ENCODE results near the gene STX2. TPM values are rescaled to one million over a fixed set of nuclear protein-coding genes. Genes with fewer than 3 reads are reported as not detected.

Gene STX2
- total RNA-seq, 4 donors from 2014 or later, result 5.3 to 115 (median 9.0) TPM

DNA sequence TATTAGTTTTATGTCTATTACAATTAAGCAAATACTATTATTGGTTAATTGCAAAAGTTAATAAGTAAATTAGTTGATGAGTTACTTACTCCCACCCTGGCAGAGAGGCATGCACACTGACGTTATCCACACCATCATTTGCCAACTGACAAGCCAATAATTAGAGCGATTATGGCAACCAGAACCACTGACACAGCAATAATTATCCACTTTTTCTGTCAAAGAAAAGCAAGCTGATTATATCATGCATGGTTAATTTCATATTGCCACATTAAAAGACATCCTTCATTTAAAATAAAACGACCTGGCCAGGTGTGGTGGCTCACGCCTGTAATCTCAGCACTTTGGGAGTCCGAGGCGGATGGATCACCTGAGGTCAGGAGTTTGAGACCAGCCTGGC is 43.1 kb downstream of the STX2 start:
- TF ChIP-seq POLR2A (IDR thresholded peaks at IDR 0.05), result no peak
- TF ChIP-seq, protein P1, sequence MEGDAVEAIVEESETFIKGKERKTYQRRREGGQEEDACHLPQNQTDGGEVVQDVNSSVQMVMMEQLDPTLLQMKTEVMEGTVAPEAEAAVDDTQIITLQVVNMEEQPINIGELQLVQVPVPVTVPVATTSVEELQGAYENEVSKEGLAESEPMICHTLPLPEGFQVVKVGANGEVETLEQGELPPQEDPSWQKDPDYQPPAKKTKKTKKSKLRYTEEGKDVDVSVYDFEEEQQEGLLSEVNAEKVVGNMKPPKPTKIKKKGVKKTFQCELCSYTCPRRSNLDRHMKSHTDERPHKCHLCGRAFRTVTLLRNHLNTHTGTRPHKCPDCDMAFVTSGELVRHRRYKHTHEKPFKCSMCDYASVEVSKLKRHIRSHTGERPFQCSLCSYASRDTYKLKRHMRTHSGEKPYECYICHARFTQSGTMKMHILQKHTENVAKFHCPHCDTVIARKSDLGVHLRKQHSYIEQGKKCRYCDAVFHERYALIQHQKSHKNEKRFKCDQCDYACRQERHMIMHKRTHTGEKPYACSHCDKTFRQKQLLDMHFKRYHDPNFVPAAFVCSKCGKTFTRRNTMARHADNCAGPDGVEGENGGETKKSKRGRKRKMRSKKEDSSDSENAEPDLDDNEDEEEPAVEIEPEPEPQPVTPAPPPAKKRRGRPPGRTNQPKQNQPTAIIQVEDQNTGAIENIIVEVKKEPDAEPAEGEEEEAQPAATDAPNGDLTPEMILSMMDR (IDR thresholded peaks at IDR 0.05), result no peak
- no peak overlapping the region for H3K4me3 ChIP-seq
- peaks cover 0 to 38% (median 0%) of the 10 kb centered on the region in 3 donors for H3K36me3 ChIP-seq
- no peaks in the 10 kb centered on the region for H3K9me3 ChIP-seq
- DNase-seq, result no peak
- no peaks in the 10 kb centered on the region for H3K27me3 ChIP-seq
- no peaks in the 10 kb centered on the region for H3K4me1 ChIP-seq
- H3K27ac ChIP-seq, result no peak overlapping the region

DNA sequence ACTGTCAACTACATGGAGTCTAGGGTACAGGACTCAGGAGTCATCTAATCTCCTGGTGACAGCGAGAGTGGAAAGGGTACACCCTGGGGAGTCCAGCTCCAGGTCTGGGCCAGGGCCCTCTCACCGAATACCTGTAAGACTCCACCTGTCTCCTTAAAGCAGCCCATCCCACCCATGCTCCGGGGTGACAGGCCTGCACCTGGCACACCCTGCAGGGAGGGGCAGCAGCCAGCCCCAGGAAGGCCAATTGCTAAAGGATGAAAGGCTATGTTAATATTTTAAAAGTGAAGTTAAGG is 45.5 kb downstream of the STX2 start:
- Histone ChIP-seq H3K36me3 (peaks cover 0 to 23% (median 0%) of the 10 kb centered on the region in 3 donors), H3K27ac (no peak overlapping the region)

GRCh38 chr12:130792821-130793553 is 46.1 kb downstream of the STX2 start:
- Histone ChIP-seq H3K36me3 (peaks cover 0 to 23% (median 0%) of the 10 kb centered on the region in 3 donors), H3K9me3 (no peaks in the 10 kb centered on the region), H3K27ac (no peak overlapping the region), H3K27me3 (no peaks in the 10 kb centered on the region), H3K4me3 (no peak overlapping the region), H3K4me1 (no peaks in the 10 kb centered on the region)
- no peak for TF ChIP-seq POLR2A (IDR thresholded peaks at IDR 0.05)
- TF ChIP-seq, protein P1 (IDR thresholded peaks at IDR 0.05), result no peak
- no peak for DNase-seq

More for the DNA sequence above, 45.5 kb downstream of the STX2 start:
- TF ChIP-seq, protein P1 (IDR thresholded peaks at IDR 0.05), result no peak
- no peak for TF ChIP-seq POLR2A (IDR thresholded peaks at IDR 0.05)
- no peak overlapping the region for H3K4me3 ChIP-seq
- no peaks in the 10 kb centered on the region for H3K27me3 ChIP-seq
- H3K9me3 ChIP-seq, result no peaks in the 10 kb centered on the region
- DNase-seq, result no peak
- H3K4me1 ChIP-seq, result no peaks in the 10 kb centered on the region

- Histone ChIP-seq H3K27me3 (no peaks in the 10 kb centered on the region), H3K4me3 (no peak overlapping the region), H3K36me3 (peaks cover 0 to 10% (median 0%) of the 10 kb centered on the region in 3 donors), H3K27ac (no peak overlapping the region), H3K9me3 (no peaks in the 10 kb centered on the region), H3K4me1 (no peaks in the 10 kb centered on the region)
- no peak for DNase-seq
- TF ChIP-seq, protein P1 (IDR thresholded peaks at IDR 0.05), result no peak
- no peak for TF ChIP-seq POLR2A (IDR thresholded peaks at IDR 0.05)
Measured at GRCh38 chr12:130791629-130792028, 47.4 kb downstream of the STX2 start.

DNA sequence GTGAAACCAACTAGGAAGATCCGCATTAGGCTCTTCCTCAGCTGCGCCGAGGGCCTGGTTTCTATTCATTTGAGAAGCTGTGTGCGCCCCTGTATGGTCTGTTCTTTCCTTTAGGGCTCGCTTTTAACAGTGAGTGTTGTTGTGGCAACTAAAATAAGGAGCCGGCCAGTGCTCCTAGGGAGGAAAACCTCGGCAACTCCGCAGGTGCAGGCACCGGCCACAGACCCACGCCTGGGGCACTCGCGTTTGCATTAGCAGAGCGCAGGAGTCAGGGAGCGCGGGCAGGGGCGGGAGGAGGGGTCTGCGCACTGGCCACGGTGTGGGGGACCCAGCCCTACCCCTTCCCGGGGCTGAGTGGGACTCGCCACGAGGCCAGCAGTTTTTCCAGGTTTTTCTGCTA is 50.5 kb downstream of the STX2 start:
- TF ChIP-seq, protein P1 (IDR thresholded peaks at IDR 0.05), result no peak
- no peak for TF ChIP-seq POLR2A (IDR thresholded peaks at IDR 0.05)
- no peak for DNase-seq
- peaks cover 0 to 2% (median 0%) of the 10 kb centered on the region in 3 donors for H3K36me3 ChIP-seq

More for the DNA sequence above, 50.5 kb downstream of the STX2 start:
- Histone ChIP-seq H3K27me3 (no peaks in the 10 kb centered on the region), H3K27ac (no peak overlapping the region), H3K9me3 (no peaks in the 10 kb centered on the region), H3K4me1 (no peaks in the 10 kb centered on the region), H3K4me3 (no peak overlapping the region)
